Measurements from ENCODE around the gene SPPL2B.
A peak's percentile ranks its signal among the peaks of the same experiment; 100 is the strongest.
"Not testable (repeated sequence)": the region's sequence is repeated elsewhere in the genome, so short reads cannot be mapped to it uniquely, and the experiment has no call there.

SPPL2B gene

GRCh38 chr19:2328401-2329148 is at the start of gene SPPL2B, which contains the start of gene LSM7:
Gene SPPL2B, plus strand, starts transcription at chr19:2328684. Its CDS starts 26 bp downstream, at chr19:2328710.
Gene LSM7, minus strand, starts transcription at chr19:2328586. Its CDS starts 20 bp downstream, at chr19:2328566.
- peak; percentile 100 for DNase-seq (ENCODE audit: low spot score)

GRCh38 chr19:2280633-2281264 is 47.7 kb upstream of the SPPL2B start:
- no peak for DNase-seq (ENCODE audit: low spot score)

GRCh38 chr19:2281265-2282061 is 47.0 kb upstream of the SPPL2B start:
- not testable (repeated sequence) for DNase-seq (ENCODE audit: low spot score)

GRCh38 chr19:2282062-2282861 is 46.2 kb upstream of the SPPL2B start, which contains the start of gene PEAK3:
Gene PEAK3, minus strand, starts transcription at chr19:2282175. Its CDS starts 1,244 bp downstream, at chr19:2280931.
- no peak for DNase-seq (ENCODE audit: low spot score)

GRCh38 chr19:2282862-2283237 is 45.6 kb upstream of the SPPL2B start:
- DNase-seq (ENCODE audit: low spot score), result no peak

- DNase-seq (ENCODE audit: low spot score), result no peak
Observed at GRCh38 chr19:2283835-2284507, 44.5 kb upstream of the SPPL2B start.

GRCh38 chr19:2286402-2287140 is 41.9 kb upstream of the SPPL2B start:
- no peak for DNase-seq (ENCODE audit: low spot score)

GRCh38 chr19:2287585-2288337 is 40.7 kb upstream of the SPPL2B start:
- DNase-seq (ENCODE audit: low spot score), result no peak

- no peak for DNase-seq (ENCODE audit: low spot score)
Observed at GRCh38 chr19:2288338-2288817, 40.1 kb upstream of the SPPL2B start.

GRCh38 chr19:2288818-2289713 is 39.4 kb upstream of the SPPL2B start:
- DNase-seq (ENCODE audit: low spot score), result no peak

GRCh38 chr19:2289714-2290435 is 38.6 kb upstream of the SPPL2B start:
- no peak for DNase-seq (ENCODE audit: low spot score)

- no peak for DNase-seq (ENCODE audit: low spot score)
Observed at GRCh38 chr19:2290441-2291184, 37.9 kb upstream of the SPPL2B start.

- no peak for DNase-seq (ENCODE audit: low spot score)
Observed at GRCh38 chr19:2291185-2291751, 37.2 kb upstream of the SPPL2B start.

- DNase-seq (ENCODE audit: low spot score), result peak; percentile 87
Observed at GRCh38 chr19:2294687-2295335, 33.7 kb upstream of the SPPL2B start.

- DNase-seq (ENCODE audit: low spot score), result no peak
Observed at GRCh38 chr19:2296141-2296540, 32.3 kb upstream of the SPPL2B start.

GRCh38 chr19:2300533-2300932 is 28.0 kb upstream of the SPPL2B start:
- no peak for DNase-seq (ENCODE audit: low spot score)
